Measurements from ENCODE around the gene ZYG11A. TPM values are rescaled to one million over a fixed set of nuclear protein-coding genes. Genes with fewer than 3 reads are reported as not detected.

ZYG11A gene
- polyA plus RNA-seq, 2 of the 4 experiments (the other 2 are of a cell fraction) = 2.6 to 4.8 TPM

DNA sequence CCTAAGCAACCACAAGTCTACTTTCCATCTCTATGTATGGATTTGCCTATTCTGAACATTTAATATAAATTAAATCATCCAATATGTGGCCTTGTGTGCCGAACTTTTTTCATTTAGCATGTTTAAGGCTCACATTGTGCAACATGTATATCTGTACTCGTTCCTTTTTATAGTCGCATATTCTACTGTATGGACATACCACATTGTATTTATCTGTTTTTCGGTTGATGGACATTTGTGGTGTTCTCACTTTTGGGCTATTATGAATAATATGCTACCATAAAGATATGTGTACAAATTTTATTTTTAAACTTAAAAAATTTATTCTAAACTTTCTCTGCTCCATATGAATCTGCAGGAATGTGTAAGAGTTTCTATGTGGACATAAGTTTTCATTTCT, 13.0 kb downstream of the ZYG11A start:
- ChIA-PET CTCF (no interaction called here), POLR2A (no interaction called here)
- Histone ChIP-seq H3K4me3 (no peak overlapping the region), H3K4me2 (no peak overlapping the region), H3K27ac (no peak overlapping the region), H3K4me1 (no peaks in the 10 kb centered on the region), H3K9me3 (no peaks in the 10 kb centered on the region)
- no peak for TF ChIP-seq KDM5A (IDR thresholded peaks at IDR 0.05)
- 89% methylated on average over 4 of the region's 4 CpGs for WGBS (ENCODE audit: missing lambda C conversion rate)
- DNase-seq (ENCODE audit: low read depth in 1 of 2, low spot score in 1 of 2) (no peak), FAIRE-seq (no peak), ATAC-seq (no peak)

DNA sequence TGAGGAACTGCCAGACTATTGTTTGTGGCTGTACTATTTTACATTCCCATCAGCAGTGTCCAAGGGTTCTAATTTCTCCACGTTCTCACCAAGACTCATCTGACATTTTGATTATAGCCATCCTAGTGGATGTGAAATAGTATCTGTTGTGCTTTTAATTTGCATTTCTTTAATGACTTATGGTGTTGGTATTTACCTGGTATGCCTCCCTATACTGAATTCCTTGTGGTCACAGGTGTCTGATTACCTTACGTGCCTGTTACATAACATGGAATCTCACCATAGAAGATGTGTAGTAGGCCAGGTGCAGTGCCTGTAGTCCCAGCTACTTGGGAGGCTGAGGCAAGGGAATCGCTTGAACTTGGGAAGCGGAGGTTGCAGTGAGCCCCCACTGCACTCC, 13.5 kb downstream of the ZYG11A start:
- ChIA-PET CTCF (no interaction called here), POLR2A (no interaction called here)
- Histone ChIP-seq H3K4me3 (no peak overlapping the region), H3K9me3 (no peaks in the 10 kb centered on the region), H3K4me1 (no peaks in the 10 kb centered on the region), H3K4me2 (no peak overlapping the region), H3K27ac (no peak overlapping the region)
- 92% methylated on average over 4 of the region's 4 CpGs for WGBS (ENCODE audit: missing lambda C conversion rate)
- TF ChIP-seq RCOR1 (IDR thresholded peaks at IDR 0.05; ENCODE audit: low read depth, low read length) = no peak
- no peak for TF ChIP-seq FOSL2 (IDR thresholded peaks at IDR 0.05)
- no peak for TF ChIP-seq FOSL2 (CRISPR knock-in tag; IDR thresholded peaks at IDR 0.05)
- no peak for TF ChIP-seq TFCP2L1 (CRISPR knock-in tag; IDR thresholded peaks at IDR 0.05)
- TF ChIP-seq CHD2 (IDR thresholded peaks at IDR 0.05; ENCODE audit: low read length, partially characterized antibody) = no peak
- no peak for TF ChIP-seq GATA3 (IDR thresholded peaks at IDR 0.05; ENCODE audit: borderline replicate concordance)
- no peak for TF ChIP-seq CHD4 (IDR thresholded peaks at IDR 0.05; ENCODE audit: borderline replicate concordance)
- no peak for TF ChIP-seq MAZ (IDR thresholded peaks at IDR 0.05; ENCODE audit: borderline replicate concordance, low read depth, low read length)
- TF ChIP-seq ZFP36 (IDR thresholded peaks at IDR 0.05; ENCODE audit: borderline replicate concordance, partially characterized antibody) = no peak
- TF ChIP-seq, protein P1, sequence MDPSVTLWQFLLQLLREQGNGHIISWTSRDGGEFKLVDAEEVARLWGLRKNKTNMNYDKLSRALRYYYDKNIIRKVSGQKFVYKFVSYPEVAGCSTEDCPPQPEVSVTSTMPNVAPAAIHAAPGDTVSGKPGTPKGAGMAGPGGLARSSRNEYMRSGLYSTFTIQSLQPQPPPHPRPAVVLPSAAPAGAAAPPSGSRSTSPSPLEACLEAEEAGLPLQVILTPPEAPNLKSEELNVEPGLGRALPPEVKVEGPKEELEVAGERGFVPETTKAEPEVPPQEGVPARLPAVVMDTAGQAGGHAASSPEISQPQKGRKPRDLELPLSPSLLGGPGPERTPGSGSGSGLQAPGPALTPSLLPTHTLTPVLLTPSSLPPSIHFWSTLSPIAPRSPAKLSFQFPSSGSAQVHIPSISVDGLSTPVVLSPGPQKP (IDR thresholded peaks at IDR 0.05; ENCODE audit: low read depth, low read length) = no peak
- TF ChIP-seq MAFK (IDR thresholded peaks at IDR 0.05; ENCODE audit: partially characterized antibody) = no peak
- TF ChIP-seq, protein P2, sequence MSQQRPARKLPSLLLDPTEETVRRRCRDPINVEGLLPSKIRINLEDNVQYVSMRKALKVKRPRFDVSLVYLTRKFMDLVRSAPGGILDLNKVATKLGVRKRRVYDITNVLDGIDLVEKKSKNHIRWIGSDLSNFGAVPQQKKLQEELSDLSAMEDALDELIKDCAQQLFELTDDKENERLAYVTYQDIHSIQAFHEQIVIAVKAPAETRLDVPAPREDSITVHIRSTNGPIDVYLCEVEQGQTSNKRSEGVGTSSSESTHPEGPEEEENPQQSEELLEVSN (IDR thresholded peaks at IDR 0.05; ENCODE audit: borderline replicate concordance, low read depth) = no peak
- TF ChIP-seq HEYL (CRISPR knock-in tag; IDR thresholded peaks at IDR 0.05) = no peak
- TF ChIP-seq, protein P3, sequence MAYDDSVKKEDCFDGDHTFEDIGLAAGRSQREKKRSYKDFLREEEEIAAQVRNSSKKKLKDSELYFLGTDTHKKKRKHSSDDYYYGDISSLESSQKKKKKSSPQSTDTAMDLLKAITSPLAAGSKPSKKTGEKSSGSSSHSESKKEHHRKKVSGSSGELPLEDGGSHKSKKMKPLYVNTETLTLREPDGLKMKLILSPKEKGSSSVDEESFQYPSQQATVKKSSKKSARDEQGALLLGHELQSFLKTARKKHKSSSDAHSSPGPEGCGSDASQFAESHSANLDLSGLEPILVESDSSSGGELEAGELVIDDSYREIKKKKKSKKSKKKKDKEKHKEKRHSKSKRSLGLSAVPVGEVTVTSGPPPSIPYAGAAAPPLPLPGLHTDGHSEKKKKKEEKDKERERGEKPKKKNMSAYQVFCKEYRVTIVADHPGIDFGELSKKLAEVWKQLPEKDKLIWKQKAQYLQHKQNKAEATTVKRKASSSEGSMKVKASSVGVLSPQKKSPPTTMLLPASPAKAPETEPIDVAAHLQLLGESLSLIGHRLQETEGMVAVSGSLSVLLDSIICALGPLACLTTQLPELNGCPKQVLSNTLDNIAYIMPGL (CRISPR knock-in tag; IDR thresholded peaks at IDR 0.05; ENCODE audit: borderline replicate concordance) = no peak
- TF ChIP-seq, protein P4, sequence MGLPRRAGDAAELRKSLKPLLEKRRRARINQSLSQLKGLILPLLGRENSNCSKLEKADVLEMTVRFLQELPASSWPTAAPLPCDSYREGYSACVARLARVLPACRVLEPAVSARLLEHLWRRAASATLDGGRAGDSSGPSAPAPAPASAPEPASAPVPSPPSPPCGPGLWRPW (IDR thresholded peaks at IDR 0.05) = no peak
- TF ChIP-seq, protein P5, sequence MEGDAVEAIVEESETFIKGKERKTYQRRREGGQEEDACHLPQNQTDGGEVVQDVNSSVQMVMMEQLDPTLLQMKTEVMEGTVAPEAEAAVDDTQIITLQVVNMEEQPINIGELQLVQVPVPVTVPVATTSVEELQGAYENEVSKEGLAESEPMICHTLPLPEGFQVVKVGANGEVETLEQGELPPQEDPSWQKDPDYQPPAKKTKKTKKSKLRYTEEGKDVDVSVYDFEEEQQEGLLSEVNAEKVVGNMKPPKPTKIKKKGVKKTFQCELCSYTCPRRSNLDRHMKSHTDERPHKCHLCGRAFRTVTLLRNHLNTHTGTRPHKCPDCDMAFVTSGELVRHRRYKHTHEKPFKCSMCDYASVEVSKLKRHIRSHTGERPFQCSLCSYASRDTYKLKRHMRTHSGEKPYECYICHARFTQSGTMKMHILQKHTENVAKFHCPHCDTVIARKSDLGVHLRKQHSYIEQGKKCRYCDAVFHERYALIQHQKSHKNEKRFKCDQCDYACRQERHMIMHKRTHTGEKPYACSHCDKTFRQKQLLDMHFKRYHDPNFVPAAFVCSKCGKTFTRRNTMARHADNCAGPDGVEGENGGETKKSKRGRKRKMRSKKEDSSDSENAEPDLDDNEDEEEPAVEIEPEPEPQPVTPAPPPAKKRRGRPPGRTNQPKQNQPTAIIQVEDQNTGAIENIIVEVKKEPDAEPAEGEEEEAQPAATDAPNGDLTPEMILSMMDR (IDR thresholded peaks at IDR 0.05) = no peak
- TF ChIP-seq EP300 (IDR thresholded peaks at IDR 0.05) = no peak
- no peak for TF ChIP-seq HOXA7 (CRISPR knock-in tag; IDR thresholded peaks at IDR 0.05)
- DNase-seq (ENCODE audit: low read depth in 1 of 2, low spot score in 1 of 2) (no peak), ATAC-seq (no peak), FAIRE-seq (no peak)

DNA sequence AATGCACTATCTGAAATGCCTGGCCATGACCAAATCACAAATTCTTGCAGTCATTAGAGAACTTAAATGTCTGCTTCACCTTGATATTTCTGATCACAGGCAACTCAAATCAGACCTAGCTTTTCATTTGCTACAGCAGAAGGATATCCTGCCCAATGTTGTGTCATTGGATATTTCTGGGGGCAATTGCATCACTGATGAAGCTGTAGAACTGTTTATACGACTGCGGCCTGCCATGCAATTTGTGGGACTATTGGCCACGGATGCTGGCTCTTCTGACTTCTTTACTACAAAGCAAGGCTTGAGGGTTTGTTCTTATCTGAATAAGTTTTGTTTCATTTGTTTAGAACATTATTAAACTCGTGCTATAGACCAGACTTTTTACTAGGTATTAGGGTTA, 14.9 kb downstream of the ZYG11A start:
- FAIRE-seq (no peak), ATAC-seq (no peak), DNase-seq (ENCODE audit: low read depth in 1 of 2, low spot score in 1 of 2) (no peak)
- H3K4me1 ChIP-seq = no peaks in the 10 kb centered on the region
- no peak overlapping the region for H3K4me3 ChIP-seq
- CTCF ChIA-PET = interaction anchor here (1.2 kb wide), 1 partner anchor 15 kb away, joined by 5 read pairs; the partner anchor contains the start of gene ZYG11A
- WGBS (ENCODE audit: missing lambda C conversion rate) = 91% methylated on average over 4 of the region's 4 CpGs
- H3K27ac ChIP-seq = no peak overlapping the region
- POLR2A ChIA-PET = no interaction called here
- no peak for TF ChIP-seq RARB (CRISPR knock-in tag; IDR thresholded peaks at IDR 0.05)
- TF ChIP-seq HOXB13 (CRISPR knock-in tag; IDR thresholded peaks at IDR 0.05; ENCODE audit: low read depth) = no peak
- no peak for TF ChIP-seq JUN (IDR thresholded peaks at IDR 0.05)
- TF ChIP-seq FOXS1 (CRISPR knock-in tag; IDR thresholded peaks at IDR 0.05) = no peak
- no peak for TF ChIP-seq FOSB (CRISPR knock-in tag; IDR thresholded peaks at IDR 0.05)
- no peak for TF ChIP-seq EP300 (IDR thresholded peaks at IDR 0.05)
- no peak for TF ChIP-seq CHD4 (IDR thresholded peaks at IDR 0.05; ENCODE audit: borderline replicate concordance)
- TF ChIP-seq RNF2 (IDR thresholded peaks at IDR 0.05; ENCODE audit: borderline replicate concordance, low read depth) = no peak
- no peak for TF ChIP-seq POLR2AphosphoS2 (conservative IDR thresholded peaks at IDR 0.05; ENCODE audit: low read length)
- TF ChIP-seq KDM1A (IDR thresholded peaks at IDR 0.05; ENCODE audit: low read depth) = no peak
- no peak for TF ChIP-seq NFE2L2 (conservative IDR thresholded peaks at IDR 0.05; ENCODE audit: low read length)
- TF ChIP-seq, protein P3 (CRISPR knock-in tag; IDR thresholded peaks at IDR 0.05; ENCODE audit: borderline replicate concordance) = no peak
- no peak for TF ChIP-seq RFX5 (IDR thresholded peaks at IDR 0.05)
- no peaks in the 10 kb centered on the region for H3K9me3 ChIP-seq
- H3K4me2 ChIP-seq = no peak overlapping the region

All from A549 (cell line).